DND-41 (cell line): ENCODE measurements around the gene S1PR1.
"Not testable (repeated sequence)": the region's sequence is repeated elsewhere in the genome, so short reads cannot be mapped to it uniquely, and the experiment has no call there.

Experiments
- ATAC-seq: fragments of 200-7000 bp; cut with Tn5 transposase; 3 replicates; pipeline ENCODE4 v1.9.1; 2021; ENCODE audit warnings: low read depth; ENCODE audit not compliant: insufficient read depth
- DNase-seq: peaks from one replicate; pipeline ENCODE4 v3.0.0-alpha.2; 2020
- H2AFZ ChIP-seq: 2 replicates; pipeline ENCODE4 v1.6.0; 2012; ENCODE audit warnings: low read depth, low read length
- H3K27ac ChIP-seq: 2 replicates; pipeline ENCODE4 v1.5.1; 2012; ENCODE audit warnings: low read length, inconsistent platforms
- H3K27me3 ChIP-seq: fragments of 200-600 bp; sonication (generic); 2 replicates; pipeline ENCODE4 v1.6.0; 2012; ENCODE audit warnings: low read length, mild to moderate bottlenecking, inconsistent platforms; ENCODE audit not compliant: insufficient read depth, poor library complexity
- H3K36me3 ChIP-seq: 2 replicates; pipeline ENCODE4 v1.5.1; 2012; ENCODE audit warnings: low read length, inconsistent platforms; ENCODE audit not compliant: insufficient read depth
- H3K4me1 ChIP-seq: 2 replicates; pipeline ENCODE4 v1.5.1; 2012; ENCODE audit warnings: mild to moderate bottlenecking, low read length; ENCODE audit not compliant: insufficient read depth
- H3K4me2 ChIP-seq: 2 replicates; pipeline ENCODE4 v1.6.0; 2012; ENCODE audit warnings: mild to moderate bottlenecking, moderate library complexity, low read length, inconsistent platforms; ENCODE audit not compliant: insufficient read depth
- H3K4me3 ChIP-seq, 2 experiments: fragments of 200-600 bp in 1 of 2; shearing (Covaris generic) in 1 of 2; 2 replicates each; pipeline ENCODE4 v1.5.1; 2012 to 2016; ENCODE audit warnings: inconsistent platforms in 2 of 2, low read length in 2 of 2, mild to moderate bottlenecking in 2 of 2, low read depth in 1 of 2, moderate library complexity in 1 of 2
- H3K79me2 ChIP-seq: 2 replicates; pipeline ENCODE4 v1.6.0; 2012; ENCODE audit warnings: low read length, inconsistent platforms; ENCODE audit not compliant: insufficient read depth
- H3K9ac ChIP-seq: 2 replicates; pipeline ENCODE4 v1.6.0; 2012; ENCODE audit warnings: low read depth, mild to moderate bottlenecking, inconsistent platforms, low read length, moderate library complexity
- H3K9me3 ChIP-seq: 2 replicates; pipeline ENCODE4 v1.5.1; 2012; ENCODE audit warnings: low read length, moderate library complexity, mild to moderate bottlenecking, inconsistent platforms; ENCODE audit not compliant: insufficient read depth, severe bottlenecking
- H4K20me1 ChIP-seq: 2 replicates; pipeline ENCODE4 v1.6.0; 2012; ENCODE audit warnings: low read length; ENCODE audit not compliant: insufficient read depth
- EZH2 ChIP-seq: IDR thresholded peaks from 3 replicates; pipeline ENCODE4 v1.6.1; 2012; ENCODE audit warnings: borderline replicate concordance, low read depth, mild to moderate bottlenecking, moderate library complexity, low read length, inconsistent platforms; ENCODE audit not compliant: severe bottlenecking
- TF ChIP-seq, protein P1 (sequence below): IDR thresholded peaks from 2 replicates; pipeline ENCODE4 v1.5.1; 2012; ENCODE audit warnings: borderline replicate concordance, low read length, moderate library complexity, mild to moderate bottlenecking; ENCODE audit not compliant: poor library complexity, severe bottlenecking; ENCODE audit errors: extremely low read depth

Gene S1PR1

DNA sequence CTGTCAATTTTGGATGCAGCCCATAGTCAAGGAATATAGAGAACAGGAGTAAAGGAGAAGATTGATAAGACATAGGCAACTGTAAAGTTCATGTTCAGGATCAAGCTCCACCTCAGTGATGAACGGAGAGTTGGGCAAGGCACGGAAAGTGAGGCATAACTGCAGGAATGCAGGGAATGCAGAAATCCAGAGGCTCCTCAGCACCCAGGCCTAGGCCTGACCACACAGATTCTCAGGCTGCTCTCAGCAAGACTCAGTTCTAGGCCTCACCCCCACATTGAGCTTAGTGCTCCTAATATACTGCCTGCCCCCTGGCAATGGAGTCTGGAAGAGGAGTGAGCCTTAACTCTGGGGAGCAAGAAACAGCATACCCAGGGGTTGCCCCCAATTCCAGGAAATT is 36.3 kb upstream of the S1PR1 start:
- Histone ChIP-seq H3K27me3 (no peaks in the 10 kb centered on the region), H3K4me2 (no peak overlapping the region), H3K9ac (no peak overlapping the region), H3K27ac (no peak overlapping the region), H3K4me1 (no peaks in the 10 kb centered on the region), H3K36me3 (no peaks in the 10 kb centered on the region), H3K79me2 (no peaks in the 10 kb centered on the region), H4K20me1 (no peaks in the 10 kb centered on the region), H2AFZ (no peak overlapping the region; the same call in 1 of the 2 replicates), H3K4me3 (no peak overlapping the region), H3K9me3 (no peaks in the 10 kb centered on the region)
- ATAC-seq = no peak
- no peak for TF ChIP-seq EZH2
- TF ChIP-seq, protein P1, sequence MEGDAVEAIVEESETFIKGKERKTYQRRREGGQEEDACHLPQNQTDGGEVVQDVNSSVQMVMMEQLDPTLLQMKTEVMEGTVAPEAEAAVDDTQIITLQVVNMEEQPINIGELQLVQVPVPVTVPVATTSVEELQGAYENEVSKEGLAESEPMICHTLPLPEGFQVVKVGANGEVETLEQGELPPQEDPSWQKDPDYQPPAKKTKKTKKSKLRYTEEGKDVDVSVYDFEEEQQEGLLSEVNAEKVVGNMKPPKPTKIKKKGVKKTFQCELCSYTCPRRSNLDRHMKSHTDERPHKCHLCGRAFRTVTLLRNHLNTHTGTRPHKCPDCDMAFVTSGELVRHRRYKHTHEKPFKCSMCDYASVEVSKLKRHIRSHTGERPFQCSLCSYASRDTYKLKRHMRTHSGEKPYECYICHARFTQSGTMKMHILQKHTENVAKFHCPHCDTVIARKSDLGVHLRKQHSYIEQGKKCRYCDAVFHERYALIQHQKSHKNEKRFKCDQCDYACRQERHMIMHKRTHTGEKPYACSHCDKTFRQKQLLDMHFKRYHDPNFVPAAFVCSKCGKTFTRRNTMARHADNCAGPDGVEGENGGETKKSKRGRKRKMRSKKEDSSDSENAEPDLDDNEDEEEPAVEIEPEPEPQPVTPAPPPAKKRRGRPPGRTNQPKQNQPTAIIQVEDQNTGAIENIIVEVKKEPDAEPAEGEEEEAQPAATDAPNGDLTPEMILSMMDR = no peak
- DNase-seq = no peak

DNA sequence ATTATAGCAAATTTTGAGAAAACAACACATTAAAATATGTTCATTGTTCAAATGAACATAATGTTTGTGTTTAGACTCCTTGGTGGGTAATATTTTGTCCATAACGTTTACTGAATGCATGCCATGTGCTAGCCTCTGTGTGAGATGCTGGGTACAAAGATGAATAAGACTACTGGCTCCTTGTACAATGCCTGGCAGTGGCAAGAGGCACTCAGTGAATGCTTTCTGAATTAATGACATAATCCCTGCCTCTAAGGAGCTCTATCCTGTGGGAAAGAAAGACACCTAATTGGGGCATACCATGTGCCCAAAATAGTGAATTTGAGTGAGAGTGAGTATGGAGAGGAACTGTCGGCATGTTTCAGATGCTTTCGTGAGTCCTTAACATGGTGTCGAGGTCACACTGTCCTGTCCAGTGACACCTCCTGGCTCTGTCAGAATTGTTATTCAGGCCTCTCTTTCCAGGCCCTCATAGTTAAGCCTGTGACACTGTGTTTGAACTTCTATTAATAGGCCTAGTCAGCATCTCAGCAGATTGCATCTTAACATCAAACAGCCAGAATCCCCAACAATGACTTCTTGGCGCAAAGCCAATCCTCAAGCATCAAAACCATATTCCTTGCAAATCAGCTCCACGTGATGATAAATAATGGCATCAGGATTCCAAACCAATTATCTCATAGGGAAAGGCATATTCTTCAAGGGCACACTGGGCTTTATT is 32.8 kb upstream of the S1PR1 start:
- DNase-seq (no peak), ATAC-seq (no peak)
- no peak overlapping the region for H2AFZ ChIP-seq
- no peaks in the 10 kb centered on the region for H3K79me2 ChIP-seq
- no peaks in the 10 kb centered on the region for H4K20me1 ChIP-seq
- H3K36me3 ChIP-seq = no peaks in the 10 kb centered on the region
- TF ChIP-seq, protein P1 = no peak
- no peak for TF ChIP-seq EZH2
- no peak overlapping the region for H3K4me2 ChIP-seq
- H3K9me3 ChIP-seq = no peaks in the 10 kb centered on the region
- no peak overlapping the region for H3K4me3 ChIP-seq
- no peaks in the 10 kb centered on the region for H3K27me3 ChIP-seq
- H3K27ac ChIP-seq = no peak overlapping the region
- no peak overlapping the region for H3K9ac ChIP-seq
- H3K4me1 ChIP-seq = no peaks in the 10 kb centered on the region

DNA sequence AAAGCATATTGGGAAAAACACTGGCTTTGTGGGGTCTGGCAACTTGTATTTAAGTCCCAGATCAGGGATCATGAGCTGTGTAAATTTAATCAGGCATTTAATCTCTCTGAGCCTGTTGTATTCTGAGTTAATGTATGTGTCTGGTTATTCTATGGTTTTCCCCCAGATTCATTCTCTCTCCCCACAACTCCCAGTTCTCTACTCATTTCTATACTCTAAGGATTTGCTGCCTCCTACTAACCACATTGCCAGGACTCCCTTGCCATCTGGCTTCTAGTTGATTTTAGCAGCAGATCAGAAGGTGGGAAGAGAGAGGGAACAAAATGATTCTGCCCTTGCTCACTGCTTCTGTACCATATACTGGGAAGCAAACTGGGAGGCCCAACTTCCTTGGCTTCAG is 31.4 kb upstream of the S1PR1 start:
- no peaks in the 10 kb centered on the region for H3K9me3 ChIP-seq
- H2AFZ ChIP-seq = 0 out of 2 replicates have a peak overlapping the region, but pooled peaks have one; percentile 31
- no peak for TF ChIP-seq EZH2
- TF ChIP-seq, protein P1 = no peak
- no peaks in the 10 kb centered on the region for H3K4me1 ChIP-seq
- no peak for DNase-seq
- no peaks in the 10 kb centered on the region for H3K36me3 ChIP-seq
- no peaks in the 10 kb centered on the region for H3K27me3 ChIP-seq
- H3K9ac ChIP-seq = no peak overlapping the region
- H4K20me1 ChIP-seq = no peaks in the 10 kb centered on the region
- no peak for ATAC-seq
- no peak overlapping the region for H3K4me3 ChIP-seq
- no peak overlapping the region for H3K27ac ChIP-seq
- no peak overlapping the region for H3K4me2 ChIP-seq
- H3K79me2 ChIP-seq = no peaks in the 10 kb centered on the region

DNA sequence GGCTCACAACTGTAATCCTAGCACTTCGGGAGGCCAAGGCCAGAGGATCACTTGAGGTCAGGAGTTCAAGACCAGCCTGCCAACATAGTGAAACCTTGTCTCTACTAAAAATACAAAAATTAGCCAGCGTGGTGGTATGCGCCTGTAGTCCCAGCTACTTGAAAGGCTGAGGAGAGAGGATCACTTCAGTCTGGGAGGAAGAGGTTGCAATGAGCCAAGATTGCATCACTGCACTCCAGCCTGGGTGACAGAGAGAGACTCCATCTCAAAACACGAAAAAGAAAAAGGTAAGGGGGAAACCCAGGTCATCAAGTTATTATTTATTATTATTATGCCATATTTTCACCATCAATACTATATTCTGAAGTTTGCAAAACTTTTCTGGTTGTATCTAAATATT is 30.7 kb upstream of the S1PR1 start:
- not testable (repeated sequence) for H3K4me1 ChIP-seq, ATAC-seq, H3K79me2 ChIP-seq, H4K20me1 ChIP-seq, H3K9ac ChIP-seq, H3K4me2 ChIP-seq, H3K9me3 ChIP-seq, H3K27me3 ChIP-seq, H3K36me3 ChIP-seq, H2AFZ ChIP-seq, H3K27ac ChIP-seq, DNase-seq, H3K4me3 ChIP-seq

DNA sequence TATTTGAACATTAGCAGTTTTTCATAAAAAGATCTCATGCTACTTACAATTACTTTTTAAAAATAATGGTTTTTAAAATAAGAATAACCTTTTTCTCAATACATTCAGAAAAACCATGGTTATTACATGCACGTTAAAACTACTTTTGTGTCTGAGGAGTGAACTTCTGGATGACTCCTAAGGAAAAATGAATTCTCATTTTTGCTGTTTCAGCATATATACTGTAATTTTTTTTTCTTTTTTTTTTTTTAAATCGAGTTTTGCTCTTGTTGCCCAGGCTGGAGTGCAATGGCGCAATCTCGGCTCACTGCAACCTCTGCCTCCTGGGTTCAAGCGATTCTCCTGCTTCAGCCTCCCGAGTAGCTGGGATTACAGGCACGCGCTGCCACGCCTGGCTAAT is 29.5 kb upstream of the S1PR1 start:
- not testable (repeated sequence) for H3K4me3 ChIP-seq, H3K27ac ChIP-seq, H3K4me1 ChIP-seq, H3K4me2 ChIP-seq, H3K36me3 ChIP-seq, H3K9me3 ChIP-seq, H2AFZ ChIP-seq, H3K79me2 ChIP-seq, H3K27me3 ChIP-seq, H4K20me1 ChIP-seq, H3K9ac ChIP-seq, DNase-seq, ATAC-seq
